IMR-90 (cell line): ENCODE results near the gene ARHGEF26. TPM values are rescaled to one million over a fixed set of nuclear protein-coding genes. Genes with fewer than 3 reads are reported as not detected.

Experiments used
- ATAC-seq: fragments of 200-7000 bp; cut with Tn5 transposase; 2 replicates; pipeline ENCODE4 v1.9.1; 2020; ENCODE audit warnings: low read depth, mild to moderate bottlenecking, moderate library complexity
- BruUV-seq: library from RNA; stranded (reverse); fragments of 400-500 nt; replicated peaks from 2 replicates; lab custom pipeline; 2021; lab: Mats Ljungman, UMichigan
- CTCF ChIA-PET: fragments of 300-600 bp; formaldehyde crosslinking; extraction: SDS; loops from one replicate; lab custom pipeline; 2021; ENCODE audit warnings: antibody characterized with exemption; lab: Yijun Ruan, JAX
- POLR2A ChIA-PET: fragments of 300-600 bp; sonication (Branson Sonifier 250); formaldehyde crosslinking; loops from one replicate; lab custom pipeline; 2022; ENCODE audit warnings: antibody characterized with exemption; ENCODE audit not compliant: unreplicated experiment; lab: Charles Lee
- DNase-seq: peaks from one replicate; pipeline ENCODE4 v3.0.0; 2013
- H2AFZ ChIP-seq: replicated peaks from 2 replicates; pipeline ENCODE3; 2013; ENCODE audit warnings: low read length, mild to moderate bottlenecking; ENCODE audit not compliant: poor library complexity
- H2AK5ac ChIP-seq: 2 replicates; pipeline ENCODE4 v1.6.1; 2013; ENCODE audit warnings: low read depth, low read length, inconsistent platforms
- H2AK9ac ChIP-seq: replicated peaks from 2 replicates; pipeline ENCODE3; 2013; ENCODE audit warnings: mild to moderate bottlenecking, low read depth, low read length, moderate library complexity; ENCODE audit not compliant: poor library complexity
- H2BK120ac ChIP-seq: 2 replicates; pipeline ENCODE4 v1.6.1; 2013; ENCODE audit warnings: low read depth, low read length, inconsistent platforms
- H2BK15ac ChIP-seq: 3 replicates; pipeline ENCODE4 v1.6.1; 2013; ENCODE audit warnings: low read depth, low read length, inconsistent platforms
- H2BK20ac ChIP-seq: 2 replicates; pipeline ENCODE4 v1.6.1; 2013; ENCODE audit warnings: low read depth, mild to moderate bottlenecking, inconsistent platforms, low read length, moderate library complexity
- H2BK5ac ChIP-seq: 2 replicates; pipeline ENCODE4 v1.6.1; 2013; ENCODE audit warnings: mild to moderate bottlenecking, low read depth, low read length, inconsistent platforms; ENCODE audit not compliant: poor library complexity, severe bottlenecking
- H3K14ac ChIP-seq: replicated peaks from 2 replicates; pipeline ENCODE4 v1.6.1; 2013; ENCODE audit warnings: low read depth, low read length, inconsistent platforms
- H3K18ac ChIP-seq: 2 replicates; pipeline ENCODE4 v1.6.1; 2013; ENCODE audit warnings: low read depth, low read length, control low read depth
- H3K23ac ChIP-seq: 2 replicates; pipeline ENCODE4 v1.6.1; 2013; ENCODE audit warnings: low read depth, low read length, inconsistent platforms
- H3K27ac ChIP-seq: 2 replicates; pipeline ENCODE4 v1.5.1; 2013; ENCODE audit warnings: mild to moderate bottlenecking, control low read depth, low read length; ENCODE audit not compliant: insufficient read depth
- H3K27me3 ChIP-seq: 2 replicates; pipeline ENCODE4 v1.6.1; 2013; ENCODE audit warnings: low read length; ENCODE audit not compliant: control insufficient read depth, insufficient read depth
- H3K36me3 ChIP-seq: 2 replicates; pipeline ENCODE4 v1.6.1; 2013; ENCODE audit warnings: low read length, mixed read lengths; ENCODE audit not compliant: control insufficient read depth, insufficient read depth
- H3K4ac ChIP-seq: 2 replicates; pipeline ENCODE4 v1.6.1; 2013; ENCODE audit warnings: low read depth, low read length, inconsistent platforms
- H3K4me1 ChIP-seq: 2 replicates; pipeline ENCODE4 v1.6.1; 2013; ENCODE audit warnings: low read length, mixed read lengths; ENCODE audit not compliant: control insufficient read depth, insufficient read depth
- H3K4me2 ChIP-seq: 2 replicates; pipeline ENCODE4 v1.6.1; 2013; ENCODE audit warnings: low read depth, mild to moderate bottlenecking, control low read depth, low read length, moderate library complexity
- H3K4me3 ChIP-seq: 2 replicates; pipeline ENCODE4 v1.5.1; 2013; ENCODE audit warnings: low read depth, mild to moderate bottlenecking, control low read depth, low read length, moderate library complexity; ENCODE audit not compliant: insufficient read depth
- H3K56ac ChIP-seq: 2 replicates; pipeline ENCODE4 v1.6.1; 2013; ENCODE audit warnings: low read length, inconsistent platforms; ENCODE audit not compliant: insufficient read depth; ENCODE audit errors: extremely low read depth
- H3K79me1 ChIP-seq, 2 experiments: 2 replicates each; pipeline ENCODE4 v1.6.1; 2013; ENCODE audit warnings: low read length in 2 of 2, inconsistent platforms in 1 of 2, low read depth in 1 of 2
- H3K9ac ChIP-seq: 2 replicates; pipeline ENCODE4 v1.6.1; 2013; ENCODE audit warnings: low read depth, low read length, control low read depth
- H3K9me1 ChIP-seq: 2 replicates; pipeline ENCODE4 v1.6.1; 2013; ENCODE audit warnings: low read length, inconsistent platforms; ENCODE audit not compliant: insufficient read depth
- H3K9me3 ChIP-seq: 2 replicates; pipeline ENCODE4 v1.6.1; 2013; ENCODE audit warnings: low read length; ENCODE audit not compliant: control insufficient read depth, insufficient read depth
- H4K20me1 ChIP-seq: 2 replicates; pipeline ENCODE4 v1.6.1; 2013; ENCODE audit warnings: low read length, inconsistent platforms; ENCODE audit not compliant: insufficient read depth
- H4K5ac ChIP-seq: 2 replicates; pipeline ENCODE4 v1.6.1; 2013; ENCODE audit warnings: mild to moderate bottlenecking, low read depth, low read length, control low read depth
- H4K8ac ChIP-seq, 2 experiments: 2 replicates each; pipeline ENCODE4 v1.6.1; 2013; ENCODE audit warnings: low read depth in 2 of 2, low read length in 2 of 2, control low read depth in 1 of 2, inconsistent platforms in 1 of 2
- H4K91ac ChIP-seq: 2 replicates; pipeline ENCODE4 v1.6.1; 2013; ENCODE audit warnings: low read depth, low read length, inconsistent platforms; ENCODE audit not compliant: insufficient read depth
- BHLHE40 ChIP-seq: fragments of 150-350 bp; IDR thresholded peaks from 2 replicates; pipeline ENCODE4 v1.6.1; 2016; ENCODE audit warnings: mild to moderate bottlenecking, low read depth, low read length
- CEBPB ChIP-seq: IDR thresholded peaks from 2 replicates; pipeline ENCODE4 v1.6.1; 2012; ENCODE audit warnings: low read depth, low read length, improper control_type of control experiment
- CTCF ChIP-seq: conservative IDR thresholded peaks from 2 replicates; pipeline ENCODE4 v1.5.1; 2012; ENCODE audit warnings: mild to moderate bottlenecking, low read depth, low read length, improper control_type of control experiment
- FOS ChIP-seq: fragments of 150-350 bp; IDR thresholded peaks from 2 replicates; pipeline ENCODE4 v1.6.1; 2016; ENCODE audit warnings: low read depth, low read length
- MAZ ChIP-seq: IDR thresholded peaks from 2 replicates; pipeline ENCODE4 v1.6.1; 2012; ENCODE audit warnings: low read depth, mild to moderate bottlenecking, low read length, improper control_type of control experiment, moderate library complexity, borderline replicate concordance
- MXI1 ChIP-seq: IDR thresholded peaks from 2 replicates; pipeline ENCODE4 v1.6.1; 2012; ENCODE audit warnings: low read depth, mild to moderate bottlenecking, low read length, moderate library complexity, borderline replicate concordance
- NFE2L2 ChIP-seq: fragments of 150-350 bp; IDR thresholded peaks from 2 replicates; pipeline ENCODE4 v1.6.1; 2016; ENCODE audit warnings: low read depth, mild to moderate bottlenecking, low read length
- POLR2A ChIP-seq: IDR thresholded peaks from 2 replicates; pipeline ENCODE4 v1.6.1; 2012; ENCODE audit warnings: mild to moderate bottlenecking, low read depth, low read length
- RCOR1 ChIP-seq: IDR thresholded peaks from 2 replicates; pipeline ENCODE4 v1.6.1; 2012; ENCODE audit warnings: mild to moderate bottlenecking, low read length, improper control_type of control experiment; ENCODE audit not compliant: insufficient replicate concordance
- RFX5 ChIP-seq: IDR thresholded peaks from 2 replicates; pipeline ENCODE4 v1.8.0; 2012; ENCODE audit warnings: low read depth, mild to moderate bottlenecking, low read length, moderate library complexity
- SMC3 ChIP-seq: fragments of 150-350 bp; IDR thresholded peaks from 2 replicates; pipeline ENCODE4 v1.6.1; 2016; ENCODE audit warnings: low read depth, mild to moderate bottlenecking, antibody characterized with exemption, low read length, moderate library complexity
- USF2 ChIP-seq: fragments of 150-350 bp; IDR thresholded peaks from 2 replicates; pipeline ENCODE4 v1.6.1; 2017; ENCODE audit warnings: mild to moderate bottlenecking, antibody characterized with exemption, low read length, low read depth
- WGBS, 2 experiments: methylation state at CpG; one replicate each; pipeline versions ENCODE4 v1.1.5 to v1.1.7; 2013; ENCODE audit warnings: missing lambda C conversion rate in 2 of 2; ENCODE audit not compliant: insufficient read length in 1 of 2; ENCODE audit errors: extremely low coverage in 2 of 2; 5-methylcytosine and 5-hydroxymethylcytosine counted together
- dilution Hi-C: fragments of 300-500 bp; cut with HindIII; formaldehyde crosslinking; loops from one replicate; pipeline ENCODE4 v1.14.3; 2018; ENCODE audit warnings: low sequenced_read_pairs; ENCODE audit not compliant: unreplicated experiment
- in situ Hi-C: fragments of 300-500 bp; cut with MboI; formaldehyde crosslinking; loops from 3 replicates; pipeline ENCODE4 v1.14.3; 2019; ENCODE audit warnings: low sequenced_read_pairs, inconsistent platforms, mixed read lengths
- intact Hi-C: fragments of 100-400 bp; cut with micrococcal nuclease; formaldehyde crosslinking; loops from 2 replicates; pipeline ENCODE4 v1.10.0; 2022
- polyA plus RNA-seq, 3 experiments: library from polyadenylated mRNA; depleted of rRNA; stranded (reverse); fragments of >200 nt; gene quantifications; 2 replicates each; pipeline ENCODE4 v1.2.3, GENCODE V29; 2012; ENCODE audit warnings: low replicate concordance in 1 of 3
- total RNA-seq: library from RNA; depleted of rRNA; stranded (reverse); fragments of >200 nt; gene quantifications from 2 replicates; pipeline ENCODE4 v1.2.3, GENCODE V29; 2012

ARHGEF26 gene
- total and polyA plus RNA-seq, 2 of the 4 experiments (the other 2 are of a cell fraction): 2.0 to 2.3 TPM

- dilution Hi-C loops: no loop called here
- H2AK9ac ChIP-seq: no peak overlapping the region
- ATAC-seq: no peak
- no peak overlapping the region for H2AFZ ChIP-seq
- H3K4me3 ChIP-seq: no peak overlapping the region
- no peak overlapping the region for H3K9ac ChIP-seq
- ChIA-PET CTCF (no interaction called here), POLR2A (no interaction called here)
- H4K8ac ChIP-seq: no peak overlapping the region
- H3K14ac ChIP-seq: no peak overlapping the region
- no peak overlapping the region for H3K27ac ChIP-seq
- no peaks in the 10 kb centered on the region for H3K9me3 ChIP-seq
- no peaks in the 10 kb centered on the region for H3K4me1 ChIP-seq
- H3K79me1 ChIP-seq: no peaks in the 10 kb centered on the region; a peak in 1 of 4 replicates
- no peak overlapping the region for H2BK20ac ChIP-seq
- no peak overlapping the region for H3K56ac ChIP-seq
- H4K91ac ChIP-seq: no peak overlapping the region
- no peak overlapping the region for H3K23ac ChIP-seq
- in situ Hi-C loops: no loop called here
- TF ChIP-seq MXI1 (no peak), USF2 (no peak), MAZ (no peak), RCOR1 (no peak), CEBPB (no peak), POLR2A (no peak), SMC3 (no peak), NFE2L2 (no peak), RFX5 (no peak), FOS (no peak), BHLHE40 (no peak), CTCF (no peak)
- no peaks in the 10 kb centered on the region for H3K9me1 ChIP-seq
- H2AK5ac ChIP-seq: no peak overlapping the region
- no peak for DNase-seq
- BruUV-seq: no TSS peak
- H2BK120ac ChIP-seq: no peak overlapping the region
- H2BK15ac ChIP-seq: no peak overlapping the region
- no peak overlapping the region for H4K5ac ChIP-seq
- H3K4me2 ChIP-seq: no peak overlapping the region
- intact Hi-C loops: no loop called here
- no peaks in the 10 kb centered on the region for H4K20me1 ChIP-seq
- H3K4ac ChIP-seq: no peak overlapping the region
- no peak overlapping the region for H3K18ac ChIP-seq
- no CpG with 5 or more reads among the region's 2 CpGs for WGBS, 2 experiments
- no peak overlapping the region for H2BK5ac ChIP-seq
- H3K36me3 ChIP-seq: peaks cover 22% of the 10 kb centered on the region
- H3K27me3 ChIP-seq: no peaks in the 10 kb centered on the region
Measured at GRCh38 chr3:154285221-154285620, 164.0 kb downstream of the ARHGEF26 start.
